Central memory CD4-positive, alpha-beta T cell (primary cell): ENCODE measurements around the gene UQCC2.

ENCODE experiments used
- DNase-seq: peaks from one replicate; pipeline ENCODE4 v3.0.0; 2022

Gene UQCC2

GRCh38 chr6:33671744-33672072 is 39.8 kb downstream of the UQCC2 start:
- DNase-seq: no peak

GRCh38 chr6:33670971-33671743 is 40.3 kb downstream of the UQCC2 start:
- DNase-seq: no peak

GRCh38 chr6:33670086-33670660 is 41.3 kb downstream of the UQCC2 start:
- no peak for DNase-seq

- DNase-seq: peak; percentile 72
Measured at GRCh38 chr6:33668914-33669313, 42.6 kb downstream of the UQCC2 start.

GRCh38 chr6:33668328-33668727 is 43.2 kb downstream of the UQCC2 start:
- DNase-seq: no peak

GRCh38 chr6:33667776-33668175 is 43.7 kb downstream of the UQCC2 start:
- no peak for DNase-seq

GRCh38 chr6:33667072-33667471 is 44.4 kb downstream of the UQCC2 start:
- DNase-seq: no peak

GRCh38 chr6:33665957-33666356 is 45.5 kb downstream of the UQCC2 start:
- DNase-seq: no peak

GRCh38 chr6:33664506-33665057 is 46.9 kb downstream of the UQCC2 start:
- no peak for DNase-seq

GRCh38 chr6:33663727-33664449 is 47.6 kb downstream of the UQCC2 start:
- DNase-seq: no peak

GRCh38 chr6:33663028-33663427 is 48.5 kb downstream of the UQCC2 start:
- no peak for DNase-seq

GRCh38 chr6:33662318-33662717 is 49.2 kb downstream of the UQCC2 start:
- DNase-seq: no peak

GRCh38 chr6:33661106-33661838 is 50.2 kb downstream of the UQCC2 start:
- no peak for DNase-seq

GRCh38 chr6:33659986-33660385 is 51.5 kb downstream of the UQCC2 start:
- DNase-seq: no peak

- DNase-seq: no peak
Measured at GRCh38 chr6:33658982-33659689, 52.4 kb downstream of the UQCC2 start.

GRCh38 chr6:33656844-33657243 is 54.7 kb downstream of the UQCC2 start:
- no peak for DNase-seq

GRCh38 chr6:33654831-33655554 is 56.5 kb downstream of the UQCC2 start:
- DNase-seq: no peak

GRCh38 chr6:33652002-33652401 is 59.5 kb downstream of the UQCC2 start:
- no peak for DNase-seq

- DNase-seq: no peak
Measured at GRCh38 chr6:33651403-33651802, 60.1 kb downstream of the UQCC2 start.
